GM12878 (cell line): ENCODE measurements around the gene SIM1.

ENCODE experiments used
- CTCF ChIP-seq, 3 experiments: IDR thresholded peaks in 2 of 3; conservative IDR thresholded peaks in 1 of 3; 2 replicates each; pipeline ENCODE4 v1.5.1; 2011; ENCODE audit warnings: low read depth in 3 of 3, low read length in 3 of 3, mild to moderate bottlenecking in 3 of 3, control low read depth in 2 of 3, moderate library complexity in 2 of 3, inconsistent platforms in 1 of 3, mixed read lengths in 1 of 3; ENCODE audit not compliant: control insufficient read depth in 2 of 3, insufficient read depth in 1 of 3; ENCODE audit errors: extremely low read depth in 1 of 3
- E2F4 ChIP-seq: IDR thresholded peaks from 2 replicates; pipeline ENCODE4 v1.6.1; 2012; ENCODE audit warnings: low read depth, low read length, improper control_type of control experiment
- EZH2 ChIP-seq: IDR thresholded peaks from 2 replicates; pipeline ENCODE4 v1.6.1; 2012; ENCODE audit warnings: low read depth, mild to moderate bottlenecking, control low read depth, inconsistent platforms, low read length, borderline replicate concordance; ENCODE audit not compliant: control insufficient read depth
- JUND ChIP-seq: IDR thresholded peaks from 2 replicates; pipeline ENCODE4 v1.6.1; 2012; ENCODE audit warnings: low read depth, mild to moderate bottlenecking, low read length, improper control_type of control experiment, moderate library complexity
- RFX5 ChIP-seq: IDR thresholded peaks from 2 replicates; pipeline ENCODE4 v1.6.1; 2011; ENCODE audit warnings: low read depth, low read length, improper control_type of control experiment
- TCF7 ChIP-seq: IDR thresholded peaks from 2 replicates; pipeline ENCODE4 v1.6.1; 2014; ENCODE audit warnings: antibody characterized with exemption, borderline replicate concordance
- USF2 ChIP-seq: IDR thresholded peaks from 2 replicates; pipeline ENCODE4 v1.6.1; 2011; ENCODE audit warnings: low read depth, low read length, improper control_type of control experiment, borderline replicate concordance
- YY1 ChIP-seq: IDR thresholded peaks from 2 replicates; pipeline ENCODE4 v1.6.1; 2011; ENCODE audit warnings: low read depth, mild to moderate bottlenecking, low read length
- ZNF274 ChIP-seq: IDR thresholded peaks from one replicate; pipeline ENCODE4 v1.8.0; 2011; ENCODE audit not compliant: insufficient read length, insufficient read depth

GRCh38 chr6:100452998-100453397, 11.7 kb downstream of the SIM1 start:
- TF ChIP-seq USF2 (no peak), TCF7 (no peak), E2F4 (no peak), EZH2 (no peak), YY1 (no peak), RFX5 (no peak), ZNF274 (no peak), CTCF (IDR thresholded peaks at IDR 0.05 in 2 of 3, conservative IDR thresholded peaks at IDR 0.05 in 1 of 3; ENCODE audit: control insufficient read depth in 2 of 3, extremely low read depth in 1 of 3, insufficient read depth in 1 of 3, low read depth in 3 of 3, low read length in 3 of 3) (no peak), JUND (no peak)
